Activated CD4-positive, alpha-beta memory T cell treated with anti-CD3 and anti-CD28 coated beads, Interleukin-2, amount 10 ng/mL, durations not matched to agents 7 days and 5 days (primary cell): ENCODE data around the gene PSG6. TPM values are rescaled to one million over a fixed set of nuclear protein-coding genes. Genes with fewer than 3 reads are reported as not detected.
"Not testable (repeated sequence)": the region's sequence is repeated elsewhere in the genome, so short reads cannot be mapped to it uniquely, and the experiment has no call there.

ENCODE experiments used
- CTCF ChIA-PET: fragments of 350-600 bp; sonication (Branson Sonifier 250); formaldehyde crosslinking; loops from one replicate; lab custom pipeline; 2021; ENCODE audit warnings: antibody characterized with exemption, inconsistent platforms; lab: Charles Lee
- POLR2A ChIA-PET: fragments of 350-600 bp; sonication (Branson Sonifier 250); formaldehyde crosslinking; loops from one replicate; lab custom pipeline; 2021; ENCODE audit warnings: antibody characterized with exemption; lab: Charles Lee
- DNase-seq: peaks from one replicate; pipeline ENCODE4 v3.0.0-alpha.2; 2020
- H3K27ac Mint-ChIP-seq: one replicate; pipeline ENCODE4 v1.8.0; 2021; ENCODE audit warnings: mild to moderate bottlenecking, mixed read lengths
- H3K27me3 Mint-ChIP-seq: one replicate; pipeline ENCODE4 v1.8.0; 2021; ENCODE audit warnings: mixed read lengths
- H3K36me3 Mint-ChIP-seq: one replicate; pipeline ENCODE4 v1.8.0; 2021; ENCODE audit warnings: low read depth, mixed read lengths
- H3K4me1 Mint-ChIP-seq: one replicate; pipeline ENCODE4 v1.8.0; 2021; ENCODE audit warnings: mixed read lengths
- H3K4me3 Mint-ChIP-seq: one replicate; pipeline ENCODE4 v1.8.0; 2021; ENCODE audit warnings: mild to moderate bottlenecking, mixed read lengths
- H3K9me3 Mint-ChIP-seq: one replicate; pipeline ENCODE4 v1.8.0; 2021; ENCODE audit warnings: mixed read lengths
- total RNA-seq, 2 experiments: library from RNA; stranded (reverse); gene quantifications; one replicate each; pipeline ENCODE4 v1.2.3, GENCODE V29; 2021

PSG6 gene
- total RNA-seq, 2 experiments from 2014 or later: not detected

DNA sequence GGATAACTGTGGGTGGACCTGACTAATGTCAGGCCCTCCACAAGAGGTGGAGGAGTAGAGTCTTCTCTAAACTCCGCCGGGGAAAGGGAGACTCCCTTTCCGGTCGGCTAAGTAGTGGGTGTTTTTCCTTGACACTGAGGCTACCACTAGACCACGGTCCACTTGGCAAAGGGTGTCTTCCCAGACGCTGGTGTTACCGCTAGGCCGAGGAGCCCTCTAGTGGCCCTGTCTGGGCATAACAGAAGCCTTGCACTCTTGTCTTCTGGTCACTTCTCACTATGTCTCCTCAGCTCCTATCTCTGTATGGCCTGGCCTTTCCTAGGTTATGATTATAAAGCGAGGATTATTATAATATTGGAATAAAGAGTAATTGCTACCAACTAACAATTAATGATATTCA lies 5.4 kb upstream of the PSG6 start:
- H3K36me3 Mint-ChIP-seq, H3K27me3 Mint-ChIP-seq, H3K4me3 Mint-ChIP-seq, POLR2A ChIA-PET, H3K9me3 Mint-ChIP-seq, H3K27ac Mint-ChIP-seq, H3K4me1 Mint-ChIP-seq: not testable (repeated sequence)
- peak; percentile 25 for DNase-seq
- CTCF ChIA-PET: interaction anchor here (1.3 kb wide), 1 partner anchor 40 kb away, joined by 3 read pairs; no protein-coding TSS in a partner anchor

DNA sequence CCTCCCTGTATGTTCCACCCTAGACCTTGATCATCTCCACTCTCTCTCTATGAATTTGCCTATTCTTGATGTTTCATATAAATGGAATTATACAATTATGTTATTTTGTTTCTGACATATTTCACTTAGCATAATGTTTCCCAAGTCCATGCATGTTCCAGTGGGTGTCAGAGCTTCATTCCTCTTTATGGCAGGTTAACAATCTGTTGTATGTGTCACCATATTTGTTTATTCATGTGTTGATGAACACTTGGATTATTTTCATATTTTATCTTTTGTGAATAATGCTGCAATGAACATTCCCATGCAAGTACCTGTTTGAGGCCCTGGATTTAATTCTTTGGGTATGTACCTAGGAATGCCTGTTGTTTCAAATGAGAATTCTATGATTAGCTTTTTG lies 3.3 kb upstream of the PSG6 start:
- H3K36me3 Mint-ChIP-seq, H3K4me1 Mint-ChIP-seq, POLR2A ChIA-PET, H3K27ac Mint-ChIP-seq, CTCF ChIA-PET, H3K4me3 Mint-ChIP-seq, DNase-seq, H3K9me3 Mint-ChIP-seq, H3K27me3 Mint-ChIP-seq: not testable (repeated sequence)

DNA sequence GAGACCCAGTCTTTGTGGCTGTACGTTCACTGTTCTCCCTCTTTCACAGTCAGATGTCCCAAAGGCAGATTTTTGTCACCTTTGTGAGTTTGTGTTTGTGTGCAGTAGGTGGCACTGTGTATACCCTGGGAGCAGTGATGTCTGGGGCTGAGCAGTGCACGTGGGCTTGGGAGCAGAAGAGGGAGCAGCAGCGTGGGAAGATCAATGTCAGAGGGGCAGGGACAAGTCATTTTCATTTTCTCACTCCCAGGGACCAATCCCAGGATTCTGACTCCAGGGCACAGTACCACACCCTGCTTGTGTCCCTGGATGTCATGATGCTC lies 2.0 kb upstream of the PSG6 start:
- no peaks in the 10 kb centered on the region for H3K4me1 Mint-ChIP-seq
- H3K9me3 Mint-ChIP-seq: no peaks in the 10 kb centered on the region
- peaks cover 1% of the 10 kb centered on the region for H3K27me3 Mint-ChIP-seq
- no peak overlapping the region for H3K4me3 Mint-ChIP-seq
- H3K27ac Mint-ChIP-seq: no peak overlapping the region
- DNase-seq: no peak
- ChIA-PET CTCF (no interaction called here), POLR2A (no interaction called here)
- H3K36me3 Mint-ChIP-seq: no peaks in the 10 kb centered on the region

DNA sequence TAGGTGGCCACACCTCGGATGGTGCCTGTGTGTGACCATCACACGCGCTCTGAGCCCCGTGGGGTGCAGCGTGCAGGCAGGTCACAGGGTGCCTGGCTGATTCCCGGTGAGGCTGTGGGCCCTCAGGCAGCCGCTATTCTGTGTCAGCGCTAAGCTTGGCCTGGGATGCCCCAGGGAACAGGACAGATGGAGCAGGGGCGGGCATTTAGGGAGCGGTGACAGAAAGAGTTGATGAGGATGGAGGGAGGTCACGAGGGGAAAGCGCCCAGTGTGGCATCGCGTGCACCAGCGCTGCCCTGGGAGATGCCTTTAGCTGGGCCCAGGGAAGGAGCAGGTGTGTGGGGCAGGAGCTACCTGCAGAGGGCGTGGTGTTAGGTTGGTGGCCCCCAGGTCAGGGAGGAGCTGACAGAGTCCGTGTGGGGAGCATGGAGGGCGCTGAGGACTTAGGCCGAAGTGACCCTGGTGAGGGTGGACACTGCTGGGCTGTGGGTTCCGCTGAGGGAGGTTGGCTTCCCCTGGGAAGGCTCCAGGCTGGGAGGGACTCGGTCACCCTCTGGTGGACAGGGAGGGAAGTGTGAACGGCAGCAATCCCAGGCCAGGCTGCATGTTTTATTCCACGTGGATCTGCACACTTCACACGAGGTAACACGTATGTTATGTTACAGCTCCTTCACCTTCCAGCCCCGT lies 1.5 kb upstream of the PSG6 start:
- H3K36me3 Mint-ChIP-seq, H3K4me1 Mint-ChIP-seq, DNase-seq, H3K4me3 Mint-ChIP-seq, CTCF ChIA-PET, POLR2A ChIA-PET, H3K27ac Mint-ChIP-seq, H3K9me3 Mint-ChIP-seq, H3K27me3 Mint-ChIP-seq: not testable (repeated sequence)

DNA sequence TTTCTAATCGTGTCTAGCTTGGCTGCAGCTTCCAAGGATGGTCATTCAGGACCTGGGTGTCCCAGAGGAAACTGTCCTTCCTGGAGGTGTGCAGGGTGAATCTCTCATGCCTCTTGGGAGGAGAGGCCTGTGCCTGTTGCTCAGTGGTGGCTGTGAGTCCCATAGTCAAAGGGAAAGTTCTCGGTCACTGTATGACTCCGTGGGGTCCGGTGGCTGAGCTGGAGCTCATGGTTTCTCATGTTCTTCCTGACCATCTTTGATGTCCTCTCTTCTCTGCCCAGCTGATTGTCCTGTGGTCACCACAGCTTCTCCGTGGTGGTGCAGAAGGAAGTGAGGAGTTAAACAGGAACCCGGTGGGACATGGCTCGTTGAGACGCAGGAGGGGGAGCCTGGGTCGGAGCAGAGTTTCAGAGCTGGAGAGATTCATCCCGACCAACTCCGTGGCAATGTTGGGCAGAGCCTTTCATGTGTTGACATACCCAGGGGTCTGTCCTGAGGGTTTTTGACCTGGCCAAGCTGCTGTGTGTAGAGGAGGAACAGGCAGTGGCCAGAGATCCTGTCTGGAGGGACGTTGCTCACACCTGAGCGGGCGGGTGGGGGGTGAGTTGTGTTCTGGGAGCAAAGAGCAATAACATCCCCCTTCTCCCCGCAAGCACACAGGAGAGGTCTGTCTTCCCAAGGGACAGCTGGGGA lies 829 bp upstream of the PSG6 start:
- DNase-seq, H3K27ac Mint-ChIP-seq, H3K27me3 Mint-ChIP-seq, H3K36me3 Mint-ChIP-seq, H3K4me1 Mint-ChIP-seq, CTCF ChIA-PET, H3K9me3 Mint-ChIP-seq, POLR2A ChIA-PET, H3K4me3 Mint-ChIP-seq: not testable (repeated sequence)

DNA sequence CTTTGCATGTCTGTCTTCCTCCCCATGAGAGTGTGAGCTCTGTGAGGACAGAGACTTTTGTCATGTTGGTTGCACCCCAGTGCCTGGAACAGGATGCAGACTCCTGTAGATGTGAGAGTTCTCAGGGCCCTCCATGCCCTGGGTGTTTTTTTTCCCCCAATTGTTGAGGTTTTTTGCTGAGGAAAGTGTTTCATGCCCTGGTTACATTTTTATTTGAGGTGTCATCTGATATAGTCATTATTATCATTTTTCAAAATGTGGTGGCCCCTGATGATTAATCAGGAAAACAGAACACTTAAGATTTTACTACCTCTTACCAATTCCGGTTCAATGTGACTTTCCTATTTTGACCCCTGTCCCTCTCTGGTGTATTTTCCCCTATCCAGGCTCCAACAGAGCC lies 763 bp downstream of the PSG6 start:
- H3K4me1 Mint-ChIP-seq, H3K36me3 Mint-ChIP-seq, DNase-seq, H3K4me3 Mint-ChIP-seq, H3K9me3 Mint-ChIP-seq, H3K27me3 Mint-ChIP-seq, H3K27ac Mint-ChIP-seq, POLR2A ChIA-PET: not testable (repeated sequence)
- CTCF ChIA-PET: interaction anchor here (0.6 kb wide), 1 partner anchor 34 kb away, joined by 3 read pairs; no protein-coding TSS in a partner anchor

DNA sequence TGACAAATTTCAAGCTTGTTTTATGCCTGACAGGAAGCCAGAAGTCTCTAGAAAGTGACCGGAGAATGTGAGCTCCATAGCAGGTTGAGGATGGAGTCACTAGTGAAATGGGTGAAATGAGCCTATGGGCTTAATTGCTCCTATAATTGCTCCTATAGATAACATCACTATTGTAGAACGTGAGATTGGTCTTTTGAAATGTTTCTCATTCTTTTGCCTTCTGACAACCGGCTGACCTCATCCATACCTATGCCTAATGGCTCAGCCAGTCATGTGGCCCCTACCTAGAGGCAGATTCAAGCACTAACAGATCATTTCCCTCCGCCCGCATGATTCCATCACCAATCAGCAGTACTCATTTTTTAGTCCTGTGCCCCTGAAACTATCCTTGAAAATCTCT lies 4.2 kb downstream of the PSG6 start:
- H3K27ac Mint-ChIP-seq, DNase-seq, H3K36me3 Mint-ChIP-seq, H3K9me3 Mint-ChIP-seq, POLR2A ChIA-PET, H3K4me1 Mint-ChIP-seq, H3K27me3 Mint-ChIP-seq, CTCF ChIA-PET, H3K4me3 Mint-ChIP-seq: not testable (repeated sequence)

DNA sequence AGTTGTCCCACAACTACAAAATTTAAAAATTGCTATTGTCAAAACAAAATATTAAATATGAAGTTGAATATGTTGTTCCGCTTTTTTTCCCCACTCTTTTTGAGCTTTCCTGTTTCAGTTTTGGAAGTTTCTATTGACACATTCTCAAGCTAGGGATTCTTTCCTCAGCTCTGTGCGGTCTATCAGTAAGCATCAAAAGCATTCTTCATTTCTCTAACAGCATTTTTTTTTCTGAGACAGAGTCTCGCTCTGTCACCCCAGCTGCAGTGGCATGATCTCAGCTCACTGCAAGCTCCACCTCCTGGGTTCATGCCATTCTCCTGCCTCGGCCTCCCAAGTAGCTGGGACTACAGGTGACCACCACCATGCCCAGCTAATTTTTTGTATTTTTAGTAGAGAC lies 4.8 kb downstream of the PSG6 start:
- H3K9me3 Mint-ChIP-seq, DNase-seq, H3K27ac Mint-ChIP-seq, H3K27me3 Mint-ChIP-seq, H3K4me3 Mint-ChIP-seq, H3K4me1 Mint-ChIP-seq, POLR2A ChIA-PET, CTCF ChIA-PET, H3K36me3 Mint-ChIP-seq: not testable (repeated sequence)

DNA sequence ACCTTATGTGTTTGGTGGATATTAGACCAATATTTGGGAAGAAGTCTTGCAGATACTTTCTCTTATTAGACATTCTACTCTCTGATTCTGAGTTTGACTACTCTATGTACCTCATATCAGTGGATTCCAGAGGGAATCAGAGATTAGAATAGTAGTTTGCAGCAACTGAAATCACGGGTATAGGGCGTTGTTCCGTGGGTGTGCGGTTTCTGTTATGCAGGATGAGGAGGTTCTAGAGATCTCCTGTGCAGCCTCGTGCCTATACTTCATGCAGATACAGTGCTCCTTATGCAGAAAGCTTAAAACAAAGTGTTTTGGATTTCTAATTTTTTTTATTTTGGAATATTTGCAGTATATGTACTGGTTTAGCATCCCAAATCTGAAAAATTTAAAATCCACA lies 6.0 kb downstream of the PSG6 start:
- H3K9me3 Mint-ChIP-seq, H3K27ac Mint-ChIP-seq, H3K27me3 Mint-ChIP-seq, CTCF ChIA-PET, H3K4me3 Mint-ChIP-seq, H3K4me1 Mint-ChIP-seq, H3K36me3 Mint-ChIP-seq, POLR2A ChIA-PET, DNase-seq: not testable (repeated sequence)

DNA sequence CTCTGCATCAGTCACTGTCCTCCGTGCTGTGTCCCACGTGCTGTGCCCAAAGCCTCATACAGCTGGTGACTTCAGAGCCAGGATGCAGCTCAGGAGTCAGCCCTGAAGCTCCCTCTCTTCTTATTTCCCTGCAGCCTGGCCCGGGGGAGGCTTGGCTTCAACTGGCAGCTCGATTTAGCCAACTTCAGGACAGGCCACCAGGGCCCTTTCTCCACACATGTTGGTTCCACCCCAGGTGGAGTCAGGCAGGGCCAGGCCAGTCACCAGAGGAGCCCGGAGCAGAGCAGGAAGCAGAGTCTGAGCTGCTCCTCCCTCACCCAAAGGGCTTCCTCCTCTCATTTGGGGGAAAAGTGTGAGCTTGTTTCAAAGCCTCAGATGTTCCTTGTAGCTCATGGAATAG lies 11.5 kb downstream of the PSG6 start:
- H3K4me3 Mint-ChIP-seq, H3K36me3 Mint-ChIP-seq, POLR2A ChIA-PET, H3K27me3 Mint-ChIP-seq, DNase-seq, H3K27ac Mint-ChIP-seq, CTCF ChIA-PET, H3K9me3 Mint-ChIP-seq, H3K4me1 Mint-ChIP-seq: not testable (repeated sequence)

DNA sequence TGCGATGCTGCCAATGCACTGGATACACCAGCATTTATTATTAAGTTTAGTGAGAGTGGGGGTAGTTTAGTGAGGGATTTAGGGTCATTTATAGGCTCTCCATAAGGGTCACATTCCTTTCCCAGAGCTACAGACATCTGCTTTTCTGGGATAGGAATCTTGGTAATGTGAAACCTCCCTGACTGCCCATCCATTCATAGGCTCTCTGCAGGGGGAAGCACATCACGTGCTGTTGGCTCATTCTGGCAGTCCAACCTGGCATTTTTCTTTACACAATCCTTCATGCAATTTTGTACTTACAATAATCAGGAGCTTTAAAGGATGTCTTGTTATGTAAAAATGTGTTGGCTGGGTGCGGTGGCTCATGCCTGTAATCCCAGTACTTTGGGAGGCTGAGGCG lies 17.1 kb downstream of the PSG6 start:
- POLR2A ChIA-PET, CTCF ChIA-PET, H3K27ac Mint-ChIP-seq, H3K4me1 Mint-ChIP-seq, DNase-seq, H3K9me3 Mint-ChIP-seq, H3K36me3 Mint-ChIP-seq, H3K27me3 Mint-ChIP-seq, H3K4me3 Mint-ChIP-seq: not testable (repeated sequence)

DNA sequence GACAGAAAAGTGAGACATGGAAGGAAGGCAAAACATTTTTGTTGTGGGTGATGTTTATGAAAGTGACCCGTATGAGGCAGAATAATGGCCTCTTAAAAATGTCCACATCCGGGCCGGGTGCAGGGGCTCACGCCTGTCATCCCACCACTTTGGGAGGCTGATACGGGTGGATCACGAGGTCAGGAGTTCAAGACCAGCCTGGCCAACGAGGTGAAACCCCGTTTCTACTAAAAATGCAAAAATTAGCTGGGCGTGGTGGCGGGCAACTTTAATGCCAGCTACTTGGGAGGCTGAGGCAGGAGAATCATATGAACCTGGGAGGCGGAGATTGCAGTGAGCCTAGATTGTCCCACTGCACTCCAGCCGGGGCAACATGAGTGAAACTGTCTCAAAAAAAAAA lies 18.0 kb downstream of the PSG6 start:
- H3K27me3 Mint-ChIP-seq, H3K27ac Mint-ChIP-seq, POLR2A ChIA-PET, DNase-seq, H3K36me3 Mint-ChIP-seq, H3K4me1 Mint-ChIP-seq, H3K9me3 Mint-ChIP-seq, CTCF ChIA-PET, H3K4me3 Mint-ChIP-seq: not testable (repeated sequence)

DNA sequence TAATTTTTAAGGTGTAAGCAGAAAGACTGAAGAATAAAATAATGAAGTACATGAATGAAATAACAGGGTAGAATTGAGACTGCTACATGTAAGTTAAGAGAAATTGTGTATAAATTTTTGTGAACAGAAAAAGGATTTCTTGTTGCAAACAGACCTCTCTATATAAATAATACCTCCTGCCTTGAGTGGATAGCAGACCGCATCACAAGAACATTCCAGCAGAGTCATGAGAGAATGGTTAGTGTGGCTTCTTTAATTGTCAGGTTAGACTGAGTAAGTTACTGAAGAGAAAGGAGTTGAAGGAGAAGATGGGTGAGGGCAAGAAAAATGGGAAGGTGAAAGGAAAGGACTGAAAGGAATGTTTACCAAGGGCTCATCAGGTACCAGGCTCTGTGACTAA lies 18.6 kb downstream of the PSG6 start:
- H3K4me3 Mint-ChIP-seq, H3K36me3 Mint-ChIP-seq, POLR2A ChIA-PET, H3K27me3 Mint-ChIP-seq, H3K9me3 Mint-ChIP-seq, CTCF ChIA-PET, H3K4me1 Mint-ChIP-seq, H3K27ac Mint-ChIP-seq, DNase-seq: not testable (repeated sequence)

DNA sequence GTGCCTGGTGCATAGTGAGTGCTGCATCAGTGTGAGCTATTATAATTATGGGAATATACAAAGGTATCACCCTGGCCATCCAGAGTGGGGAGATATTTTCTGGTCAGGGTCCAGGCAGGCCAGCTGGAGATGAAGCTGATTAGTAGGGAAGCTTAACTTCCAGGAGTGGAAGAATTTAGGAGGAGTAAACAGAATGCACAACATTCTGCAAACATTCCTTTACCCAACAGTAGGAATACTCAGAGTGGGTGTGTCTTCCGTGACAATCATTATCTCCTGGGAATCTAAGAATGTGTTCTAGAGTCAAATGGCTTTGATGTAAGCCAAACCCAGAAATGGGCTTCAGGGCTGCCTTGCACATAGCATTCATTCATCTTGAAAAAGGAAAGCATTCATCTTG lies 19.0 kb downstream of the PSG6 start:
- DNase-seq, CTCF ChIA-PET, H3K9me3 Mint-ChIP-seq, H3K27me3 Mint-ChIP-seq, H3K36me3 Mint-ChIP-seq, H3K27ac Mint-ChIP-seq, H3K4me1 Mint-ChIP-seq, H3K4me3 Mint-ChIP-seq, POLR2A ChIA-PET: not testable (repeated sequence)
